DMS79 (cell line): ENCODE results near the gene SEC31A.
"Not testable (repeated sequence)": the region's sequence is repeated elsewhere in the genome, so short reads cannot be mapped to it uniquely, and the experiment has no call there.

ENCODE experiments used
- DNase-seq: peaks from one replicate; lab custom pipeline; 2025; lab: John Stamatoyannopoulos, UW

SEC31A gene

GRCh38 chr4:82890901-82891706 is at the start of gene SEC31A:
SEC31A (minus strand) TSS chr4:82891153; CDS start chr4:82881936, 9,217 bp downstream.
- DNase-seq: peak; percentile 86

- no peak for DNase-seq
Observed at GRCh38 chr4:82939414-82939813, 48.5 kb upstream of the SEC31A start.

GRCh38 chr4:82934441-82934840 is 43.5 kb upstream of the SEC31A start:
- DNase-seq: no peak

GRCh38 chr4:82930848-82931755 is 40.1 kb upstream of the SEC31A start:
- DNase-seq: no peak

- DNase-seq: no peak
Observed at GRCh38 chr4:82921795-82922194, 30.8 kb upstream of the SEC31A start.

GRCh38 chr4:82919386-82919785 is 28.4 kb upstream of the SEC31A start:
- no peak for DNase-seq

- no peak for DNase-seq
Observed at GRCh38 chr4:82918091-82918490, 27.1 kb upstream of the SEC31A start.

GRCh38 chr4:82913968-82914367 is 23.0 kb upstream of the SEC31A start:
- not testable (repeated sequence) for DNase-seq

GRCh38 chr4:82913305-82913704 is 22.4 kb upstream of the SEC31A start:
- no peak for DNase-seq

GRCh38 chr4:82909326-82909725 is 18.4 kb upstream of the SEC31A start:
- DNase-seq: no peak

GRCh38 chr4:82906469-82906868 is 15.5 kb upstream of the SEC31A start:
- no peak for DNase-seq

- DNase-seq: no peak
Observed at GRCh38 chr4:82905205-82905604, 14.3 kb upstream of the SEC31A start.

- DNase-seq: no peak
Observed at GRCh38 chr4:82903737-82904136, 12.8 kb upstream of the SEC31A start.

- DNase-seq: no peak
Observed at GRCh38 chr4:82901183-82901718, 10.3 kb upstream of the SEC31A start.

- DNase-seq: peak; percentile 96
Observed at GRCh38 chr4:82900411-82901182, 9.6 kb upstream of the SEC31A start, which contains the start of gene THAP9. THAP9 (plus strand) TSS chr4:82900735; CDS start chr4:82900803, 68 bp downstream.

GRCh38 chr4:82900066-82900410 is 9.1 kb upstream of the SEC31A start:
- peak; percentile 39 for DNase-seq

GRCh38 chr4:82899374-82900065 is 8.6 kb upstream of the SEC31A start:
- DNase-seq: no peak

GRCh38 chr4:82898322-82899243 is 7.6 kb upstream of the SEC31A start:
- DNase-seq: no peak

- no peak for DNase-seq
Observed at GRCh38 chr4:82896755-82897154, 5.8 kb upstream of the SEC31A start.

- no peak for DNase-seq
Observed at GRCh38 chr4:82893942-82894341, 3.0 kb upstream of the SEC31A start.
